RPMI7951 (cell line): ENCODE measurements around the gene MFSD6L. TPM values are rescaled to one million over a fixed set of nuclear protein-coding genes. Genes with fewer than 3 reads are reported as not detected.

Experiments used
- DNase-seq: peaks from one replicate; pipeline ENCODE4 v3.0.0-alpha.2; 2012; ENCODE audit warnings: low read depth
- total RNA-seq: library from RNA; depleted of rRNA; stranded (reverse); fragments of >200 nt; shearing (Covaris generic); gene quantifications from 2 replicates; pipeline ENCODE4 v1.2.3, GENCODE V29; 2014; rRNA removed

The MFSD6L gene, protein sequence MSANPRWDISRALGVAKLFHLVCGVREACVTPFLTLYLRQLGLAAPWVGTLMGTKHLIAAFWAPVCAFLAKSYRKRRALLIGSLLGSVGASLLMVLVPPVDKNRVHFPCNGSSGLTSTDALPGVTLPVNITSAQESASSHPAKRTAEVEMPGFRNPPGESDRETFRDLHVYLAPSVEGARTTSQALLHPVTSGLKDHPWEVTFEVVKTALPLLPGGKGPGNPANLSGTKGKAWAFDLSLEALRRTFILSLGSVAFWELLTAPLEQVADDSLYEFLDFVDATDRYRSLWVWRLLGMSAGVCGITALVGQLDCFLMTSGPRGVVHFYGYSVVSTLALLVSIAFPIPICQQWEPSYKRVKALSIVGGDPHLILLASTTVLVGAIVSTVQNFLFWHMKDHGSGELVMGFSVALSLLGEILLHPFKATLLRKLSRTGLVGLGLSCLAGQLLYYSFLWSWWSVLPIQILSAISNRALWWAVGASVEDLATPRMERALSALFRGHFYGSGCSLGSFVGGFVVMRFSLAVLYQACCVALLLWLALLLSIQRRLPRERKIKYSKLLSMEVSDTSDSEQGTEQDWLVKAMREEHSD
- total RNA-seq, result not detected in 2 replicates

DNA sequence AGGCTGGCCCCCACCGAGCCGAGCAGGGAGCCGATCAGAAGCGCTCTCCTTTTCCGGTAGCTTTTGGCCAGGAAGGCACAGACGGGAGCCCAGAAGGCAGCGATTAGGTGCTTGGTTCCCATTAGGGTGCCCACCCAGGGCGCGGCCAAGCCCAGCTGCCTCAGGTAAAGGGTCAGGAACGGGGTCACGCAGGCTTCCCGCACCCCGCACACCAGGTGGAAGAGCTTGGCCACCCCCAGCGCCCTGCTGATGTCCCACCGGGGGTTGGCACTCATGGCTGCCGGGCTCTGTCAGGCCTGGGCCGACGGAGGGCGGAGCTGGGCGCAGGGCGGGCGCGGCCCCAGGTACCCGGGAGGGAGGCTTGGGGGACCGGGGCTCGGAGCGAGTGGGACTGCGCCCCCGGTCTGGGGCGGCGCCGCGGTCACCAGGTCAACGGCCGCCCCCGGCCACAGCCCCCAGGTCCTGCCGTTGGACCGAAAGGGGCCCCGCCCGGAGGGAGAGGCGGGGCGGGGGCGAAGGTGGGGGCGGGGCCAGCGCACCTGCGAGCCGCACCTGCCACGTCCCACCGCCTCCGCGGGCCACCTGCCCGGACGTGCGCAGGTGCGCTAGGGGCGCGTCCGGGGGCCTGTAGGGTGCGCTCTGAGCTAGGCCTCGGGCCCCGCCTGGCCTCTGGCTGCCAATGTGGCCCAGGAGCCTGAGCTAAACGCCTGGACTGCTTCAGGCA lies at the start of gene MFSD6L:
TSS of gene MFSD6L (minus strand) at position 520 of the 724 bp plus-strand sequence. CDS start at position 275, 245 bp downstream.
- no peak for DNase-seq

DNA sequence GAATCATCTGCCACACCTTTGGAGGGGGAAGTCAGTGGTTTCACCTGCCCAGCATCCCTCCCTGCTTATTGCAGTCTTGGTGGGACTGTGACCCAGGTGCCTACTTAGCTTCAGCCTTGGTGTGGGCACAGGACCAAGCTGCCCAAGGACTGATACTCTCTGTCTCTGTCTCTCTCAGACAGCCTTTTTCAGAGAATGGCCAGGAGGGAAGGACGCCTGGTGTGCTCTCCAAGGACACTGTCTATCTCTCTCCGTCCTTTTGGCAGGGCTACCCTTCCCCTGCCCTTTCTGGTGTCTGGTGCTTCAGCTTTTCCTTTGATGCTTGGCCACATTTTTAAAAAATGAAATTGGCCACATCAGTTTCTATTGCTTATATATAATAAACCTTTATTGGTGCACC lies 48.7 kb upstream of the MFSD6L start:
- DNase-seq, result no peak

DNA sequence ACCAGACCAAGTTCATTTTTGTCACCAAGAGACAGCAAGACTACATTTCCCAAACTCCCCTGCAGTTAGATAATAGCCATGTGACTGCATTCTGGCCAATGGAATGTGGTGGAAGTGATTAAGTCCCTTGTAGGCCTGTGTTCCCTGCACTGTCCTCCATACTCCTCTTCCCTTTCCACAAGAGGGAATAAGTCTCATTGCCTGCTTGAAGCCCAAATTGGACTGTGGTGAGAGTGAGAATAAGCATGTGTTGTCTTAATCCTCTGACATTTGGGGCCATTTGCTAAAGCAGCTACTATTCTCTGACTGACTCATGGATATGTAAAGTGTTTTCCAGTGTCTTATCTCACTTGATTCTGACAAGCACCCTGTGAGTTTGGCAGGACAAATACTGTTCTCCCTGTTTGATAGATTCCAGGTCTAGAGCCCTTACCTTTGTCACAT lies 47.6 kb upstream of the MFSD6L start:
- DNase-seq, result peak; percentile 41

DNA sequence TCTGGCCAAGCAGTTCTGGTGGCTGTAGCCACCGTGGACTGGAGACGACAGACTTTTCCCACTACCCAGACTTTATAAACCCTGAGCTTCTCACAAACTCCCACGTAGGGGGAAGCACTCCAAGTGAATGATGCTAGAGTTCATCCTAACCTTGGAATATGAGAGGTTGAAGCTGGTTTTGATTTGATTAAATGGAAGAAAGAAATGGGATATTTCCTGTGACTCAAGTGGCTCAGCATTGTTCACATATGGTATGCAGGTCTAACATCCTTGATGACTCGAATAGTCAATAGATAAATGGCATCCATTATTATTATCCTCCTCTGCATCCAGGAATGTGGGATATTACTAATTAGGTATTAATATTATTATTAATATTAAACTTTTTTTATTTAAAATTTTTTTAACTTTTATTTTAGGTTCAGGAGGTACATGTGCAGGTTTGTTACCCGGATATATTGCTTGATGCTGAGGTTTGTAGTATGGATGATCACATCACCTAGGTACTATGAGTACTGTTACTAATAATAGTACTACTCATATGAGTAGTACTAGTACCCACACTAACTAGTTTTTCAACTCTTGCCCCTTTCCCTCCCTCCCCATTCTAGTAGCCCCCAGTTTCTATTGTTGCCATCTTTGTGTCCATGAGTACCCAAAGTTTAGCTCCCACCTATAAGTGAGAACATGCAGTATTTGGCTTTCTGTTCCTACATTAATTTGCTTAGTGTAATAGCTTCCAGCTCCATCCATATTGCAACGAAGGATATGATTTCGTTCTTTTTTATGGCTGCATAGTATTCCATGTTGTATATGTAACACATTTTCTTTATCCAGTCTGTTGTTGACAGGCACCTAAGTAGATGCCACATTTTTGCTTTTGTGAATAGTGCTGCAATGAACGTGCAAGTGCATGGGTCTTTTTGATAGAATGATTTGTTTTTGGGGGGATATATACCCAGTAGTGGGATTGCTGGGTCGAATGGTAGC lies 45.4 kb upstream of the MFSD6L start:
- no peak for DNase-seq

DNA sequence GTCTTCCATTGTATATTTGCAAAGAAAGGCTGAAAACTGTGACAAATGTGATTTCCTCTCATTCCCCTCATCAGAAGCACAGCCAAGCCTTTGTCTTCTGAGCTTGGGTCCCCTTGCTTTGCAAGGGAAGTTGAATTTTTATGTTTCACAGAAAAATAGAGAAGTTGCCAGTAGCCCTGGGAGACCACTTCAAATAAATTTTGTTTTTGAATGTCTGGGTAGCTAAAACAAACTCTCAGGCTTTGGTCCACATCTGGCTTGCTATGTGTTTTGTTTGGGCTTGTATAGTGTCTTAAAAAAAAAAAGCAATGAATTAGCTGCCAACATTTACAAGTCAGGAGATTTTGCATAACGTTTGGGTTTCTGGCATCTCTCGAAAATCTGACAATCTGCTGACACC lies 44.2 kb upstream of the MFSD6L start:
- no peak for DNase-seq

DNA sequence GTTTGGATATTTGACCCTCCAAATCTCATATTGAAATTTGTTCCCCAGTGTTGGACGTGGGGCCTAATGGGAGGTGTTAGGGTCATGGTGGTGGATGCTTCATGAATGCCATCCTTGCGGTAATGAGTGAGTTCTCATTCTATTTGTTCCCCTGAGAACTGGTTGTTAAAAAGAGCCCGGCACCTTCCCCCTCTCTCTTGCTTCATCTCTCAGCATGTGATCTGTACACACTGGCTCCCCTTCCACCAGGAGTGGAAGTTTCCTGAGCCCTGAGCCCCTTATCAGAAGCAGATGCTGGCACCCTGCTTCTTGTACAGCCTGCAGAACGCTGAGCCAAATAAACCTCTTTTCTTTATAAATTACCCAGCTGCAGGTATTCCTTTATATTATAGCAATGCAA lies 42.7 kb upstream of the MFSD6L start:
- no peak for DNase-seq

DNA sequence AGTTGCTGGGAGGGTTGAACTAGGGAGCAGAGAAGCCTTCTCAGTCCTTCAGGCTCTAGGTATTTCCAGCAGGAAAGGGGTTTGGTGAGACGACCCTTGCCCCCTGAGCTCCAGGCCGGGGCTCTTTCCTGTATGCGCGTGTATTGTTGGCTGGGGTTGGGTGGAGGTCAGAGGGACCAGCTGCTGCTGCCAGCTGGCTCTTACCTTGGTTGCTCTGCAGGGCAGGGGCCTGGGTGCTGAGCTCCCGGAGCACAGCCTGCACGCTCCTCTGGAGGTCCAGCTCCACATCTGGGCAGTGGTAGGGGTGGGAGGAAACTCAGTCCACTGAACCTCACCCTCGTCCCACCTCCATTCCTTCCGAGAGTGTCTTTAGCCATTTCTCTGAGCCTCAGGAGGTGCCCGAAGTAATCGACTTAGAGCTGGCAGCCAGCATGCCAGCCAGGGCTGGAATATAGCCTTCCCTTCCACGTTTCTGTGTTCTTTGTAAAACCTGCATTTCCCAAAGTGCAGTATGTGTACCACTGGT lies 40.3 kb upstream of the MFSD6L start:
- no peak for DNase-seq

DNA sequence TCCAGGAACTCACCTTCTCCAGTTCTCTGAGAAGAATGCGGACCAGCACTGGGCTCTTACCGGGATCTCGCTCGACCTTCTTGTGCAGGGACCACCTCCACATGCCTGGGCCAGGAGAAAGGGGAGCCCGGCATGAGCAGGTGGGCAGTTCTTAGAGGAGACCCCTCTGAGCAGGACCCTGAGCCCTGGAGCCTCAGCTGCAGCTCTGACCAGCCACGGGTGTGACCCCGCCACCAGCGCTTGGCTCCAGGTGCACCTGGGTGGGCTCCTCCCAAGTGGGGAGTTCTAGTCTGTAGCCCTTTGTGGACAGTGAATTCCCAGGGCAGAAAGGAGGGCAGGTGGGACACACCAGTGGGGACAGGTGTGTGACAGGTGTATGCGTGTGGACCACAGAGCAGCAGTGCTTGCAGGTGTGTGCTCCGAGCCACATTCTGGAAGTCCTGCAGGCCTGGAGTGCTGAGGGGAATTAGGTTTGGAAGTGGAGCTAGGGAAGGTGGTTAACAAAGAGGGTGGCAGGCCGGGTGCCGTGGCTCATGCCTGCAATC lies 39.5 kb upstream of the MFSD6L start:
- no peak for DNase-seq

DNA sequence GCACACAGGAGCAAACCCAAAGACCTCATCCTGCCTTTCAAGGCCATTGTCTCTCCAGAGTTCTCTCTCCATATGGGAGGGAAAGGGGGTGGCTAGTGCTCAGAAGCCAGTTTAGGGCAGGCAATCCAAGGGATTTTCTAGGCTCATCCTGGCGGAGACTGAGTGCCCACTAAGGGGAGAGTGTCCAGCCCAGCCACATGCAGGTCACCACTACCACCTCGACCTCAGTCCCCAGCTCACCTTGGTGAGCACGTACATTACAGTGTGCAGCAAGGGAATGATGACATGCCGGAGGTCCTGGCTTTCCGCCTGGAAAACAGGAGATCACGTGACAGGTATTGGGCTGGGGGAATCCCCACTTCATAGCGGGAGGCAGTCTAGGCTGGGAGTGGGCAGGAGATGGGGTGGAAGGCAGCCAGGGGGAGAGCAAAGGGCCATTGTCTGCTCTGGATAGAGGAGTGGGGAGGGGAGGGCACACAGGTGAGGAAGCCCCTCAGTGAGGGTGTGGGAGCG lies 38.5 kb upstream of the MFSD6L start:
- no peak for DNase-seq

DNA sequence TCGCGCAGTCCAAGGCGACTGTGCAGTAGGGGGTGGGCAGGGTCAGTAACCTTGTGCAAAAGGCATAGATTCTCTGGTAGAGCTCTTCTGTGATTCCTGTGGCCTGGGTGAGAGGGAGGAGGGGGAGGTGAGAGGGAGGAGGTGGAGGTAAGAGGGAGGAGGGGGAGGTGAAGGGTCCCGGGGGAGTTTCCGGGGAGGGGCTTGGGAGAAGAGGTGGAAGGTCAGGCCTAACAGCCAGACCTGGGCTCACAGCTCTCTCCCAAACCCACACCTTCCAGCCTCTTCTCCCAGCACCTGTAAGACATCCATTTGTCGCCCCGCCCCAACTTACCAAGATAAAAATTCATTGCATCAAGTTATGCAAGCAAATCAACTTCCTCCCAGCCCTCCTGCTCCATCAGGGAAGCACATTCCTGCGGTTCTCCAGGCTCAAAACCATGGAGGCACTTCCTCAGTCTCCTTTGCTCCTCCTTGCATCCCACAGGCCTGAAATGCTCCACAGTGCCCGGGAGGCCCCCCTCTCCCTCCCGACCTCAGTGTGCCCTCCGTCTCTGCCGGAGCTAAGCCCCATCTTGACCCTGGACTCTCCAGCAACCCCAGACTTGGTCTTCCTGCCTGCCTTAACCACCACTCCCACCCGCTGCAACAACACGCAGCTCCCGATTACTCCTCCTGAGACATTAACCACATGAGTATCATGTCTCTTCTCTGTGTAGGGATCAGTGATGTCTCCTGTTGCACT lies 37.8 kb upstream of the MFSD6L start:
- no peak for DNase-seq

DNA sequence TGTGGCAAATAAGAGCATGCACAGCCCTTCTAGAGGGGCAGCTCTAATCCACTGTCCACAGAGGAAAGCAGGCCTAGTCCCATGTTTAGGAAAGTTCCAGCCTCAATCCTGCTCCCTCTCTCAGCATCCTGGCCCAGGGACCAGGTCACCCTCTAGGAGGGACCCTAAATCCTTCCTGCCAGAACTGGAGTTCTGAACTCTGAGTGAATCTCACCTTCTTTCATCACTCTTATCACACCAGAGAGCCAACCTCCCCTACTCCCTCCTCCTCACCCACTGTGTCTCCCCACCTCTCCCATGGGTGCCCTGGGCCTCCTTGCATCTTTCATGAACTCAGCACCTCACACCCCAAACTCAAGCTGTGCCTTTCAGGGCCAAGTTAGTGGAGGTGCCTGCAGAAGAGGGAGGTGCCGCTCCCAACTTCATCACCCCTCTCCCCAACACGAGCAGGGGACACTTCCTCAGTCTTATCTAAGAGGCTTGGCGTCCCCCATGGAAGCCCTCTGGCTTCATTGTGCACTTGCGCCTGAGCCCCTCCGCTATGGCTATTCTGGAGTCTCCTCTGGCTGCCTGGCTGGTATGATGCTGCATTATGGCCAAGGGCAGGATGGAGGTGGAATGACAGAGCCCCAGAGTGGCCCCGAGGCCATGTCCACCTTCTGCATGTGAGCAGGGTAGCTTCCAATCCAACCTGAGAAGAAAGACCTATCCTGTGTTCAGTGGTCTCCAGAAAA lies 36.6 kb upstream of the MFSD6L start:
- no peak for DNase-seq

DNA sequence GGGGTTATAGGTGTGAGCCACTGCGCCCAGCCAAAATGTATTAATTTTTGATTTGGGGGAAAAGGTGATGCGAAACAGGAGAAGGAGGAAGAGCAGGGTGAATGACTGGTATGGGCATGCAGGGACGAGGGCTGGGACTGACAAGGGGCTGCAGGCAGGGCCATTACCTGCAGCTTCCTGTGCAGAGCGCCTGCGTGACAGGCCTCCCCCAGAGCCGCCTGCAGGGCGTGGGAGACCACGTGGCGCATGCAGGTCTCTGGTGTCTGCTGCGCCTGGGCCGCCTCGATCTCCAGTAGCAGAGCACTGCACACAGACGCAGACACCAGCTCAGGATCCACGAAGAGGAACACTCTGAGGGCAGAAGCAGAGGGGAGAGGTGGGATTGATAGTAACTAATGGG lies 35.9 kb upstream of the MFSD6L start:
- no peak for DNase-seq

DNA sequence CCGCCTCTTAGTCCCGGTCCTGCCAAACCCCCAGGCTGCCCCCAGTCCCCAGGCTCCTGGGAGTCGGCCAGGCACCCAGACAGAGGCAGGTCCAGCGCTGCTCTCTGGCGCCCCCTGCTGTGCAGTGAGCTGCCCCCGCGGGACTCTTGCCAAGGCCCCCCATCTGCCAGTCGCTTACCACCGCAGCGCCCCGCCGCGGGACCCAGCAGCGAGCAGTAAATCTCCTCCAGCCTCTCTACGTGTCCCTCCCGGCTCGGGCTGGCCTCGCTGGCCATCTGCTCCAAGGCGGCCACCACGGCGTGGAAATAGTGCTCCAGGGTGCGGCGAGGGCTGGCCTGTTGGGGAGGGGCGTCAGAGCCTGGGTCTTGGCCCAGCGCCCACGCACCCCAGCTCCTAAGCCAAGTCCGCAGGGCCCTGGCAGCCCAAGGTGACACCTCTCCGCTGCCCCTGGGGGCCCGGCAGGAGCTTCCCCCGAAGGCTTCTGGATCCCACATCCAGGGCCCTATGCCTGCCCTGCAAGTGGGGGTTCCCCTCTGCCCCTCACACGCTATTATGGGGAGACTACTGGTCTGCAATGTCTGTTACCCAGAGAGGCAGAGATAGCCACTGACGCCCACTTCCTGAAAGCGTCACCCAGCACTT lies 33.7 kb upstream of the MFSD6L start:
- DNase-seq, result no peak

DNA sequence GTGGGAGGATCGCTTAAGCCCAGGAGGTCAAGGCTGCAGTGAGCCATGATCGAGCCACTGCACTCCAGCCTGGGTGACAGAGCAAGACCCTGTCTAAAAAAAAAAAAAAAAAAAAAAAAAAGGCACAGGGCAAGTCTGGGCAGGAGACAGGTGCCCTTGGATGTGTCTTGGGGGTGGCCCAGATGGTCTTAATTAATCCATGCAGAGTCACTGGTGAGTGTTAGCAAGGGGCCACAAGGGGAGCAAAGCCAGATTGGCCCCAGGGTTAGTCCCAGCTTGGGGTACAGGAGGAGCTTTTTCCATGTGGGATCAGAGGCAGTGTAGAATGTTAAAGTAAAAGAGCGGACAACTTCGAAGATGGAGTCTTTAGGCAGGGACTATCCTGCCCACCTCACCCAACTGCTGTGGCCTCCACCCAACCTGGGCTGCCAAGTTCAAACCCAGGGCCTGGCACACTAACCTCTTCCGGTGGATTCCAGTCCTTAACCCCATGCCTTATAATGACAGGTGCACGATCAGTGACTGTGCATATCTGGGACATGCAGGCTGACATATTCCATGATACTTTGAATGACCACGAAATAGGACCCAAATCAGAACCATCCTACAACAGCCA lies 32.2 kb upstream of the MFSD6L start:
- DNase-seq, result no peak

DNA sequence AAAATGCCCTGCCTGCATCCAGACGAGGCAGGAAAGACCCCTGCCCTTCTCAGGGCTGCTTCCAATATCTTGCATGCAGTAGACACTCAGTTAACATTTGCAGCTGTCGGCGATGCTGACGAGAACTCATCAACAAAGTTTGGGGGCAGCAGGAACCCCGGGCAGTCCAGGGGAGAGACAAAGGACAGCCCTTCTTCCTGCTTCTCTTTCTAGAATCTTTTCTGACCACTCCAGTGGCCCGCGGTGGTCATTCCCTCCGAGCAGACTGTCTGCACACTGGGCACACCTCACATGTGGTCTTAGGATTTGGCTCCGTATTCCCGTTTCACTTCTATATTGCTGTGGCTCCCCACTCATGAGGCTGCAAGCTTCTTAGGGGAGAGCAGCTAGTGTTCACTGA lies 31.0 kb upstream of the MFSD6L start:
- no peak for DNase-seq

DNA sequence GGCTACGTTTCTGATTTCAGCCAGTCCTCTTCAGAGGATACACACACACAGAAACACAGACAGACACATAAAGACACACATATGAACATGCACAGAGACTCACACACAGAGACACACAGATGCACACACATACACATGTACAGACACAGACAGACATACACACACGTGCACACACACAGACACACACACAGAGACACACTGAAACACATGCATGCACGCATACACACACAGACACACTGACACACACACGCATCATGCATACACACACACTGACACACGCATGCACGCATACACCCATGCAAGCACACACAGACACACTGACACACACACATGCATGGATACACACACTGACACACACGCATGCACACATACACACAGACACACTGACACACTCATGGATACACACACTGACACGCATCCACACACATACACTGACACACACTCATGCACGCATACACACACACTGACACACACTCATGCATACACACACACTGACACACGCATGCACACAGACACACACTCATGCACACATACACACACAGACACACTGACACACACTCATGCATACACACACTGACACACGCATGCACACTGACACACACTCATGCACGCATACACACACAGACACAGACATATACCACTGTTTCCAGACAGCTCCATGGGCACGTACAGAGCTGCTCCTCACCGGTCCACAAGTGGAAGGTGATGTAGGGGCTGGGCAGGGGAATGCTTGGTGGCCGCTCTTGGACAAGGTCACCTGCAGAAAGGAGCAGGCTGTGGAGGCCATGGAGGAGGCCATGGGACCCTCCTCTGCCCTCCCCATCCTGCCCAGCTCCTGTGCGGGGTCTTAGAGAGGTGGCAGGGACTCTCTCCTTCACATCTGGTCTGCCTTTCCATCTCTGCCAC lies 30.1 kb upstream of the MFSD6L start:
- DNase-seq, result no peak

DNA sequence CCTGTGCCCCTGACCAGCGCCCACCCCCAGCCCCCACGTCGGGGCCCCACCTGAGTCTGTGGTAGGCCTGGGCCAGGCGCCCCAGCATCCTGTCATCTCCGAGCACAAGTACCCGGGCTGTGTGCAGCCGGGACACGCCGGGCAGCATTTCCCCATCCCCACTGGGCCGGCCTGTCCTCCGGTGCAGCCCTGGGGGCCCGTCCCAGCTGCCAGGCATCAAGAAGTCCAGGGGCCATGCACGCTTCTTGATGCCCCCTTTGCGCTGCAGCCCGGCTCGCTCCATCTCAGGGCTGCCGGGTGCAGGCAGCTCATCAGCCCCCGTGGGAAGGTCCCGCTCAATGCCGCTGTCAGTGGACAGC lies 29.3 kb upstream of the MFSD6L start:
- no peak for DNase-seq
